C4-2B (cell line): ENCODE data around the gene AFF1.

ENCODE experiments used
- H3K27ac ChIP-seq: fragments of 450-650 bp; 2 replicates; pipeline ENCODE4 v1.5.1; 2017
- ZFX ChIP-seq: fragments of 450-650 bp; IDR thresholded peaks from 2 replicates; pipeline ENCODE4 v1.6.1; 2017
- TF ChIP-seq, protein P1 (sequence below): fragments of 450-650 bp; conservative IDR thresholded peaks from 2 replicates; pipeline ENCODE4 v1.5.1; 2017; ENCODE audit warnings: mild to moderate bottlenecking

The AFF1 gene

DNA sequence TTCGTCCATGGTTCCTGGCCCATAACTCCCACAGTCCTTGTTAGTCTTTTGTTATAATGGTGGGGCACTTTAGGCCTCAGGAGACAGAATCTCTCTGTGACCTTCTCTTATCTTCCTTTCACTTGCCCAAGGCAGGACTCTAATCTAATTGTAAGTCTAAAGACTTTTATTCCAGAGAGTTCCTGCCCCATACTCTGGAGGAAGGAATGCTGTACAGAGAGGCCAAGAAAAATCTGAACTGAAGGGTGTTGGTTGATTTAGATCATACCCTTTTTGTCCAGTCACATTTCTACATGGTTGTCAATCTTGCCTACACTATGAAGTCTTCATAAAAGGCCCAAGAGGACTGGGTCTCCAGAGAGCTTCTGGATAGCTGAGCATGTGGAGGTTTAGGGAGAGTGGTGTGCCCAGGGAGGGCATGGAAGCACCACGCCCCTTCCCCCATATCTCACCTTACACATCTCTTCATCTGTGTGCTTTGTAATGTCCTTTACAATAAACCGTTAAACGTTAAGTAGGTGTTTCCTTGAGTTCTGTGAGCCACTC is 84.5 kb downstream of the AFF1 start:
- no peak for TF ChIP-seq ZFX
- TF ChIP-seq, protein P1, sequence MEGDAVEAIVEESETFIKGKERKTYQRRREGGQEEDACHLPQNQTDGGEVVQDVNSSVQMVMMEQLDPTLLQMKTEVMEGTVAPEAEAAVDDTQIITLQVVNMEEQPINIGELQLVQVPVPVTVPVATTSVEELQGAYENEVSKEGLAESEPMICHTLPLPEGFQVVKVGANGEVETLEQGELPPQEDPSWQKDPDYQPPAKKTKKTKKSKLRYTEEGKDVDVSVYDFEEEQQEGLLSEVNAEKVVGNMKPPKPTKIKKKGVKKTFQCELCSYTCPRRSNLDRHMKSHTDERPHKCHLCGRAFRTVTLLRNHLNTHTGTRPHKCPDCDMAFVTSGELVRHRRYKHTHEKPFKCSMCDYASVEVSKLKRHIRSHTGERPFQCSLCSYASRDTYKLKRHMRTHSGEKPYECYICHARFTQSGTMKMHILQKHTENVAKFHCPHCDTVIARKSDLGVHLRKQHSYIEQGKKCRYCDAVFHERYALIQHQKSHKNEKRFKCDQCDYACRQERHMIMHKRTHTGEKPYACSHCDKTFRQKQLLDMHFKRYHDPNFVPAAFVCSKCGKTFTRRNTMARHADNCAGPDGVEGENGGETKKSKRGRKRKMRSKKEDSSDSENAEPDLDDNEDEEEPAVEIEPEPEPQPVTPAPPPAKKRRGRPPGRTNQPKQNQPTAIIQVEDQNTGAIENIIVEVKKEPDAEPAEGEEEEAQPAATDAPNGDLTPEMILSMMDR: no peak
- H3K27ac ChIP-seq: no peak overlapping the region

DNA sequence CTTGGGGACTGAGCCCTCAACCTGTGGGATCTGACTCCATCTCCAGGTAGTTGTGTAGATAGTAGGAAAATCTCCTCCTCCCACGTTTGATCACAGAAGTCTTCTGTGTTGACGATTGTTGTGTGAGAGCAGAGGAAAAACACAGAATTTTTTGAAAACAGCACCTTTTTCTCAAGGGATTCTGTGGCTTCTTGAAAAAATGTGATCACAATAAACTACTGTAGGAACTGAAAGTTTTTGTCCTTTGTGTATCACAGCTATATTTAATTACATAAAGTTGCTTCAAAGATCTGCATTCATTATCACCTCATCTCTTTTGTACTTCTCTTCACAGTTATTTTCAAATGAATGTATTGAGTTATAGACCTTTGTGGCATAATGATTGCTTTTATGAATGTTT is 85.1 kb downstream of the AFF1 start:
- no peak overlapping the region for H3K27ac ChIP-seq
- TF ChIP-seq ZFX: no peak
- TF ChIP-seq, protein P1: no peak

GRCh38 chr4:87024201-87024600 is 89.4 kb downstream of the AFF1 start:
- TF ChIP-seq, protein P1: no peak
- no peak for TF ChIP-seq ZFX
- no peak overlapping the region for H3K27ac ChIP-seq

GRCh38 chr4:87025023-87025613 is 90.3 kb downstream of the AFF1 start:
- TF ChIP-seq, protein P1: no peak
- TF ChIP-seq ZFX: no peak
- no peak overlapping the region for H3K27ac ChIP-seq

- H3K27ac ChIP-seq: no peak overlapping the region
- TF ChIP-seq ZFX: no peak
- TF ChIP-seq, protein P1: no peak
These were observed 90.8 kb downstream of the AFF1 start for GRCh38 chr4:87025614-87026041.

DNA sequence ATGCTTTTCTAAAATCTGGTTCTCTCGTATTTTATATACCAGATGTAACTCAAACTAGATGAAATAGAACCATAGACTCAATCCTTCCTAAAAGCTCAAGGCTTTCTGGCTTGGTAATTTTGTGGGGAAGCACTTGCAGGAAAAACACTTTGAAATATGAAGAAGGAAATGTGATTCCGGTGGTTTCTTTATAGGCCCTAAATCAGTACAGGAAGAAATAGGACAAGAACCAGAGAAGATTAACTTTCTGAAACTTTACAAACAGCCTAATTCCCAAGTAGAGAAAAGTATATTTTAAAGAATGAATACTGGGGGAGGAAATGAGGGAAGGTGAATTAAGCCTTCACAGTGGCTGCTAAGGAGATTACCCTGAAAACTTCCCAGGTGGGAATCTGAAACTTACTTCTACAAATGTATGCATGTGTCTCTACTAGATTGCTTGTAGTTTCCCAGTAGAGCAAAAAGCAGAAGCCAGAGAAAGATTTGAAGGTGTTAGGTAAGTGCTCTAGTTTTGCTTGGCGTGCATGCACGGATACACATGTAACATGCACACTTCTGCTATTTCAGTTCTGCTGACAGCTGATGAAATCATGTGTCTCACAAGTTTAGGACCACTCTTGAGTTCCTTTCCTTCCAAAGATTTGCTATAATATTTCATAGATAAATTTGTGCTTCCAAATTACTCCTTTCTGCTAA is 92.1 kb downstream of the AFF1 start:
- H3K27ac ChIP-seq: no peak overlapping the region
- no peak for TF ChIP-seq ZFX
- TF ChIP-seq, protein P1: no peak

- TF ChIP-seq, protein P1: no peak
- TF ChIP-seq ZFX: no peak
- H3K27ac ChIP-seq: no peak overlapping the region
These were observed 94.5 kb downstream of the AFF1 start for GRCh38 chr4:87029356-87029755.
